Measurements from ENCODE around the gene TCHHL1.

Gene TCHHL1

GRCh38 chr1:152067929-152068328, 20.9 kb downstream of the TCHHL1 start:
- DNase-seq (ENCODE audit: low spot score) = no peak
- in situ Hi-C loops (cut with MboI; ENCODE audit: low pct_unique_long_range_greater_than_20kb, low sequenced_read_pairs, unreplicated experiment) = loop anchor here (25.0 kb wide), 1 partner anchor 394 kb away; no protein-coding TSS in a partner anchor
- TF ChIP-seq, protein P1, sequence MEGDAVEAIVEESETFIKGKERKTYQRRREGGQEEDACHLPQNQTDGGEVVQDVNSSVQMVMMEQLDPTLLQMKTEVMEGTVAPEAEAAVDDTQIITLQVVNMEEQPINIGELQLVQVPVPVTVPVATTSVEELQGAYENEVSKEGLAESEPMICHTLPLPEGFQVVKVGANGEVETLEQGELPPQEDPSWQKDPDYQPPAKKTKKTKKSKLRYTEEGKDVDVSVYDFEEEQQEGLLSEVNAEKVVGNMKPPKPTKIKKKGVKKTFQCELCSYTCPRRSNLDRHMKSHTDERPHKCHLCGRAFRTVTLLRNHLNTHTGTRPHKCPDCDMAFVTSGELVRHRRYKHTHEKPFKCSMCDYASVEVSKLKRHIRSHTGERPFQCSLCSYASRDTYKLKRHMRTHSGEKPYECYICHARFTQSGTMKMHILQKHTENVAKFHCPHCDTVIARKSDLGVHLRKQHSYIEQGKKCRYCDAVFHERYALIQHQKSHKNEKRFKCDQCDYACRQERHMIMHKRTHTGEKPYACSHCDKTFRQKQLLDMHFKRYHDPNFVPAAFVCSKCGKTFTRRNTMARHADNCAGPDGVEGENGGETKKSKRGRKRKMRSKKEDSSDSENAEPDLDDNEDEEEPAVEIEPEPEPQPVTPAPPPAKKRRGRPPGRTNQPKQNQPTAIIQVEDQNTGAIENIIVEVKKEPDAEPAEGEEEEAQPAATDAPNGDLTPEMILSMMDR (IDR thresholded peaks at IDR 0.05; ENCODE audit: extremely low read depth, insufficient read depth, missing control alignments) = no peak

- in situ Hi-C loops (cut with MboI; ENCODE audit: low pct_unique_long_range_greater_than_20kb, low sequenced_read_pairs, unreplicated experiment) = loop anchor here (25.0 kb wide), 1 partner anchor 395 kb away; no protein-coding TSS in a partner anchor
- TF ChIP-seq, protein P1 (IDR thresholded peaks at IDR 0.05; ENCODE audit: extremely low read depth, insufficient read depth, missing control alignments) = no peak
- DNase-seq (ENCODE audit: low spot score) = no peak
These were observed 21.7 kb downstream of the TCHHL1 start for GRCh38 chr1:152067150-152067549.

DNA sequence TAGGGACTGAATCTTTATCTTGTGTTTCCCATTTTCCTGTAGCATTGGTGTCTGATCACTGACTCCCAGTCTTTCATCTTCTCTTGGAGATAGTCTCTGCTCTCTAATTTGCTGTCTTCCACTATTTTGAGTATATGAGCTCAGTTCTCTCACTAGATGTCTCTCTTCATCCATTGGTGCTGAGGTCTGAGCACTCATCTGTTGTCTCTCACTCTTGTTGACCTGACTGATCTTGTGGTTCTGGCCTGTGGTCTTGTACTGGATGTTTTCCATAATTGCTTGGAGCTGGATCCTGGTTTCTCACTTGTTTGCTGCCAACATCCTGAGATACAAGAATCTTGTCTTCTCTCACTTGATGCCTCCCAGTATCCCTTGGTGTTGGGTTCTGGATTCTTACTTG, 26.9 kb downstream of the TCHHL1 start:
- DNase-seq (ENCODE audit: low spot score) = no peak
- TF ChIP-seq, protein P1 (IDR thresholded peaks at IDR 0.05; ENCODE audit: extremely low read depth, insufficient read depth, missing control alignments) = no peak
- in situ Hi-C loops (cut with MboI; ENCODE audit: low pct_unique_long_range_greater_than_20kb, low sequenced_read_pairs, unreplicated experiment) = loop anchor here (25.0 kb wide), 1 partner anchor 400 kb away; no protein-coding TSS in a partner anchor

- TF ChIP-seq, protein P1 (IDR thresholded peaks at IDR 0.05; ENCODE audit: extremely low read depth, insufficient read depth, missing control alignments) = no peak
- no peak for DNase-seq (ENCODE audit: low spot score)
- in situ Hi-C loops (cut with MboI; ENCODE audit: low pct_unique_long_range_greater_than_20kb, low sequenced_read_pairs, unreplicated experiment) = loop anchor here (25.0 kb wide), 1 partner anchor 409 kb away; no protein-coding TSS in a partner anchor
These were observed 35.5 kb downstream of the TCHHL1 start for GRCh38 chr1:152053375-152053774.

- in situ Hi-C loops (cut with MboI; ENCODE audit: low pct_unique_long_range_greater_than_20kb, low sequenced_read_pairs, unreplicated experiment) = loop anchor here (25.0 kb wide), 1 partner anchor 410 kb away; no protein-coding TSS in a partner anchor
- DNase-seq (ENCODE audit: low spot score) = peak; percentile 62
- TF ChIP-seq, protein P1 (IDR thresholded peaks at IDR 0.05; ENCODE audit: extremely low read depth, insufficient read depth, missing control alignments) = peak; percentile 90
These were observed 36.3 kb downstream of the TCHHL1 start for GRCh38 chr1:152052606-152053005.

DNA sequence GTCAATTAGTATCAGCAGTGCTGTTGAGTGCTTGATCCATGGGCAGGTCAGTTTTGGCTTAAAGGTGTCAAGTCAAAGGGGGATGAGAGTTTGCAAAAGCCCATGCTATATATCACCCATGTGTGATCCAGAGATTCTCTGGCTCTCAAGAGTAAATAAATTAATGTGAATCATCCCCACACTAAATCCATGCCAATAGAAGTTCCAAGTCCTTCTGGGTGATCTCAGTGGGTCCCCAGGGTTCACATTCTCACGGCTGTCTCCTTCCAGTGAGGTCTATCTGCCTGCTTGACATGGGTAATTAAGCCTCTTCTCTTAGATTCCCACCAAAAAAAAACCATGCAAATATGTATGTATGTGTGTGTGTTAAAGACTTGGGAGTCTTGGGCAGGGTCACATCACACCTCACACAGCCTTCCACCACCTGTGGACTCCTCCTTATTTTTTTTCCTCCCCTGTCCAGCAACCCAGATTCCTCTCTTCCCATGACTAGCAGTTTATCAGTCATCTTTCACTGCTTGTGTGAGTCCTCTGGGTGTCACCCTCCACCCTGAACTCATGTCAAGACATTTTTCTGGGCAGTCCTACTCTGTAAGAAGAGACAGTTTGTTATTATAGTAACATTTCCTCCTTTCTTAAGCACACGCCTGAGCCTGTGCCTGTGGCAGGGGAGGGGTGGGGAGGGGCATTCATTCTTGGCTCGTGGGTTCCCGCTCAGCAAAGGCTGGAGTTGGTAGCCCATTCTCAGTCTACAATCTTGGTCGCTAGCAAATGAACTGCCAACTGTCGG, 37.8 kb downstream of the TCHHL1 start:
- DNase-seq (ENCODE audit: low spot score) = no peak
- in situ Hi-C loops (cut with MboI; ENCODE audit: low pct_unique_long_range_greater_than_20kb, low sequenced_read_pairs, unreplicated experiment) = loop anchor here (25.0 kb wide), 1 partner anchor 411 kb away; no protein-coding TSS in a partner anchor
- TF ChIP-seq, protein P1 (IDR thresholded peaks at IDR 0.05; ENCODE audit: extremely low read depth, insufficient read depth, missing control alignments) = no peak
